SIG-M5 treated with dmso at 0.1 percent for 504 hours (cell line): ENCODE measurements around the gene MMP14.

Experiments
- DNase-seq: peaks from one replicate; lab custom pipeline; 2025; ENCODE audit not compliant: unreplicated experiment; lab: John Stamatoyannopoulos, UW

Gene MMP14

GRCh38 chr14:22883173-22883976, 47.0 kb downstream of the MMP14 start, which contains the start of gene REM2:
Gene REM2, plus strand, starts transcription at chr14:22883222. Its CDS starts 66 bp downstream, at chr14:22883288.
- no peak for DNase-seq

- DNase-seq: no peak
These were observed 47.8 kb downstream of the MMP14 start for GRCh38 chr14:22884076-22884737.

- DNase-seq: no peak
These were observed 48.5 kb downstream of the MMP14 start for GRCh38 chr14:22884738-22885523.

GRCh38 chr14:22885975-22886374, 49.6 kb downstream of the MMP14 start:
- no peak for DNase-seq

- no peak for DNase-seq
These were observed 50.3 kb downstream of the MMP14 start for GRCh38 chr14:22886500-22887259.

- DNase-seq: peak; percentile 50
These were observed 51.0 kb downstream of the MMP14 start for GRCh38 chr14:22887260-22887989.

GRCh38 chr14:22887990-22888378, 51.6 kb downstream of the MMP14 start:
- DNase-seq: no peak

GRCh38 chr14:22888662-22889061, 52.3 kb downstream of the MMP14 start:
- DNase-seq: no peak

GRCh38 chr14:22890416-22890815, 54.0 kb downstream of the MMP14 start:
- no peak for DNase-seq

- no peak for DNase-seq
These were observed 56.1 kb downstream of the MMP14 start for GRCh38 chr14:22892488-22892887.

- DNase-seq: no peak
These were observed 57.3 kb downstream of the MMP14 start for GRCh38 chr14:22893706-22894105.

GRCh38 chr14:22895402-22895801, 59.0 kb downstream of the MMP14 start:
- no peak for DNase-seq

- no peak for DNase-seq
These were observed 60.0 kb downstream of the MMP14 start for GRCh38 chr14:22896356-22896755.

- no peak for DNase-seq
These were observed 60.4 kb downstream of the MMP14 start for GRCh38 chr14:22896760-22897159.

GRCh38 chr14:22897357-22897756, 61.0 kb downstream of the MMP14 start:
- no peak for DNase-seq
